H1 (cell line): Measurements from ENCODE around the gene APMAP. TPM values are rescaled to one million over a fixed set of nuclear protein-coding genes. Genes with fewer than 3 reads are reported as not detected.

ENCODE experiments used
- CTCF ChIA-PET: fragments of 300-600 bp; sonication (Branson Sonifier 250); formaldehyde crosslinking; loops from one replicate; lab custom pipeline; 2021; ENCODE audit not compliant: partially characterized antibody; lab: Charles Lee
- POLR2A ChIA-PET: fragments of 300-600 bp; sonication (Branson Sonifier 250); formaldehyde crosslinking; loops from one replicate; lab custom pipeline; 2021; ENCODE audit warnings: inconsistent platforms; ENCODE audit not compliant: partially characterized antibody; lab: Charles Lee
- DNase-seq, 2 experiments: peaks; one replicate each; pipeline versions ENCODE4 v3.0.0 to v3.0.0-alpha.2; 2010 to 2022; ENCODE audit warnings: low spot score in 2 of 2, low read depth in 1 of 2, mixed read lengths in 1 of 2
- FAIRE-seq: peaks from 2 replicates; lab custom pipeline; 2011; peaks lifted over from hg19 to GRCh38; lab: Jason Lieb, UNC
- H2AFZ ChIP-seq: 2 replicates; pipeline ENCODE4 v1.8.1; 2012; ENCODE audit warnings: low read length, inconsistent platforms
- H2AK5ac ChIP-seq: 2 replicates; pipeline ENCODE4 v1.6.1; 2013; ENCODE audit warnings: low read depth, low read length
- H2BK120ac ChIP-seq: replicated peaks from 2 replicates; pipeline ENCODE3; 2013; ENCODE audit warnings: low read depth, low read length, inconsistent platforms
- H2BK12ac ChIP-seq: 2 replicates; pipeline ENCODE4 v1.6.1; 2013; ENCODE audit warnings: low read depth, low read length
- H2BK15ac ChIP-seq: 2 replicates; pipeline ENCODE4 v1.6.1; 2013; ENCODE audit warnings: low read length
- H2BK20ac ChIP-seq: 2 replicates; pipeline ENCODE4 v1.6.1; 2013; ENCODE audit warnings: low read length
- H2BK5ac ChIP-seq: 2 replicates; pipeline ENCODE4 v1.6.1; 2013; ENCODE audit warnings: low read depth, low read length
- H3K14ac ChIP-seq: 2 replicates; pipeline ENCODE4 v1.6.1; 2013; ENCODE audit warnings: inconsistent platforms; ENCODE audit not compliant: insufficient read length
- H3K18ac ChIP-seq: 2 replicates; pipeline ENCODE4 v1.6.1; 2013; ENCODE audit warnings: low read length; ENCODE audit errors: extremely low read depth
- H3K23ac ChIP-seq: 2 replicates; pipeline ENCODE4 v1.6.1; 2013; ENCODE audit warnings: inconsistent platforms; ENCODE audit not compliant: insufficient read length
- H3K23me2 ChIP-seq: 2 replicates; pipeline ENCODE4 v1.6.1; 2013; ENCODE audit warnings: low read depth, low read length
- H3K27ac ChIP-seq: 2 replicates; pipeline ENCODE4 v1.6.1; 2011; ENCODE audit warnings: low read depth, low read length, inconsistent platforms
- H3K27me3 ChIP-seq, 4 experiments: replicated peaks in 1 of 4; 1 replicate in 1 of 4; 2 replicates in 3 of 4; pipeline versions ENCODE4 v1.6.1 to v1.8.1; 2011 to 2013; ENCODE audit warnings: low read length in 3 of 4, mild to moderate bottlenecking in 3 of 4, inconsistent platforms in 2 of 4, mixed read lengths in 2 of 4, moderate library complexity in 1 of 4; ENCODE audit not compliant: control insufficient read depth in 3 of 4, insufficient read depth in 3 of 4; ENCODE audit errors: extremely low read depth in 1 of 4
- H3K36me3 ChIP-seq, 4 experiments: 2 replicates each; pipeline versions ENCODE4 v1.6.1 to v1.8.1; 2011 to 2013; ENCODE audit warnings: mild to moderate bottlenecking in 4 of 4, low read length in 3 of 4, moderate library complexity in 2 of 4, control low read depth in 1 of 4, inconsistent platforms in 1 of 4; ENCODE audit not compliant: insufficient read depth in 4 of 4, control insufficient read depth in 2 of 4
- H3K4ac ChIP-seq: replicated peaks from 2 replicates; pipeline ENCODE3; 2013; ENCODE audit warnings: low read length, low read depth, mixed read lengths, inconsistent platforms; ENCODE audit not compliant: insufficient read length
- H3K4me1 ChIP-seq, 4 experiments: replicated peaks in 1 of 4; 1 replicate in 1 of 4; 2 replicates in 3 of 4; pipeline versions ENCODE4 v1.6.1 to v1.8.1; 2011 to 2013; ENCODE audit warnings: low read length in 3 of 4, inconsistent platforms in 2 of 4, mixed read lengths in 1 of 4; ENCODE audit not compliant: insufficient read depth in 4 of 4, control insufficient read depth in 3 of 4
- H3K4me2 ChIP-seq, 2 experiments: 2 replicates each; pipeline versions ENCODE4 v1.6.1 to v1.8.1; 2011 to 2013; ENCODE audit warnings: low read depth in 2 of 2, low read length in 2 of 2, control low read depth in 1 of 2, inconsistent platforms in 1 of 2, mild to moderate bottlenecking in 1 of 2; ENCODE audit not compliant: insufficient read depth in 1 of 2
- H3K4me3 ChIP-seq, 4 experiments: fragments of 200-600, 300-600 bp in 1 of 4; sonication (generic), shearing (Covaris generic), sonication (Bioruptor Twin) in 1 of 4; 2 replicates each; pipeline versions ENCODE4 v1.5.1 to v1.8.1; 2011 to 2016; ENCODE audit warnings: low read length in 4 of 4, low read depth in 3 of 4, control low read depth in 2 of 4, inconsistent platforms in 2 of 4, mild to moderate bottlenecking in 2 of 4, mixed read lengths in 1 of 4, moderate library complexity in 1 of 4; ENCODE audit not compliant: insufficient read depth in 2 of 4; ENCODE audit errors: extremely low read depth in 1 of 4
- H3K56ac ChIP-seq: replicated peaks from 2 replicates; pipeline ENCODE3; 2013; ENCODE audit warnings: low read depth, mild to moderate bottlenecking, mixed read lengths, low read length, inconsistent platforms; ENCODE audit not compliant: insufficient read length
- H3K79me1 ChIP-seq: 2 replicates; pipeline ENCODE4 v1.6.1; 2013; ENCODE audit warnings: low read depth, low read length, control low read depth
- H3K79me2 ChIP-seq, 2 experiments: 2 replicates each; pipeline versions ENCODE4 v1.6.1 to v1.8.1; 2012 to 2013; ENCODE audit warnings: low read length in 2 of 2, mild to moderate bottlenecking in 2 of 2, inconsistent platforms in 1 of 2; ENCODE audit not compliant: insufficient read depth in 2 of 2, control insufficient read depth in 1 of 2
- H3K9ac ChIP-seq, 4 experiments: replicated peaks in 1 of 4; 1 replicate in 1 of 4; 2 replicates in 3 of 4; pipeline versions ENCODE4 v1.6.1 to v1.8.1; 2011 to 2013; ENCODE audit warnings: low read depth in 3 of 4, low read length in 3 of 4, control low read depth in 2 of 4, mild to moderate bottlenecking in 2 of 4, moderate library complexity in 2 of 4, inconsistent platforms in 1 of 4; ENCODE audit errors: extremely low read depth in 1 of 4
- H3K9me3 ChIP-seq, 2 experiments: 2 replicates each; pipeline versions ENCODE4 v1.6.1 to v1.8.1; 2012 to 2013; ENCODE audit warnings: mild to moderate bottlenecking in 2 of 2, moderate library complexity in 2 of 2, control low read depth in 1 of 2, inconsistent platforms in 1 of 2, low read depth in 1 of 2, low read length in 1 of 2, mixed read lengths in 1 of 2; ENCODE audit not compliant: insufficient read depth in 2 of 2
- H4K20me1 ChIP-seq, 2 experiments: replicated peaks in 1 of 2; 2 replicates each; pipeline versions ENCODE3 to v1.8.1; 2011 to 2013; ENCODE audit warnings: inconsistent platforms in 2 of 2, low read length in 2 of 2, mild to moderate bottlenecking in 1 of 2; ENCODE audit not compliant: insufficient read depth in 2 of 2, control insufficient read depth in 1 of 2
- H4K5ac ChIP-seq: 2 replicates; pipeline ENCODE4 v1.6.1; 2013; ENCODE audit warnings: low read length, low read depth, mixed read lengths, inconsistent platforms; ENCODE audit not compliant: insufficient read length
- H4K8ac ChIP-seq: 2 replicates; pipeline ENCODE4 v1.8.0; 2013; ENCODE audit warnings: mild to moderate bottlenecking, moderate library complexity, low read length, inconsistent platforms; ENCODE audit not compliant: insufficient read depth; ENCODE audit errors: extremely low read depth
- H4K91ac ChIP-seq: replicated peaks from 2 replicates; pipeline ENCODE3; 2013; ENCODE audit warnings: low read length, mixed read lengths, inconsistent platforms; ENCODE audit not compliant: insufficient read length
- ASH2L ChIP-seq: fragments of 200-600, 300-600 bp; sonication (generic); IDR thresholded peaks from one replicate; pipeline ENCODE4 v1.7.1; 2017; ENCODE audit warnings: low read length
- ATF3 ChIP-seq: IDR thresholded peaks from 2 replicates; pipeline ENCODE4 v1.6.1; 2011; ENCODE audit warnings: low read depth, mild to moderate bottlenecking, low read length; ENCODE audit not compliant: insufficient read depth
- CEBPB ChIP-seq: IDR thresholded peaks from 2 replicates; pipeline ENCODE4 v1.6.1; 2012; ENCODE audit warnings: low read depth, low read length
- FOSL1 ChIP-seq: IDR thresholded peaks from 2 replicates; pipeline ENCODE4 v1.6.1; 2011; ENCODE audit warnings: mild to moderate bottlenecking, low read depth, low read length, moderate library complexity; ENCODE audit not compliant: insufficient read depth
- GTF2F1 ChIP-seq: IDR thresholded peaks from 2 replicates; pipeline ENCODE4 v1.6.1; 2012; ENCODE audit warnings: low read depth, low read length, improper control_type of control experiment, borderline replicate concordance
- KDM1A ChIP-seq: fragments of 200-600, 300-600 bp; sonication (generic); IDR thresholded peaks from 2 replicates; pipeline ENCODE4 v1.7.1; 2016; ENCODE audit warnings: mild to moderate bottlenecking, low read length, borderline replicate concordance
- MAFK ChIP-seq: IDR thresholded peaks from 2 replicates; pipeline ENCODE4 v1.6.1; 2012; ENCODE audit warnings: low read depth, mild to moderate bottlenecking, improper control_type of control experiment, low read length
- PHF8 ChIP-seq: fragments of 200-600 bp; sonication (generic); conservative IDR thresholded peaks from 2 replicates; pipeline ENCODE4 v1.7.1; 2012; ENCODE audit warnings: low read depth, mild to moderate bottlenecking, inconsistent platforms, low read length, moderate library complexity
- RBBP5 ChIP-seq: IDR thresholded peaks from 2 replicates; pipeline ENCODE4 v1.7.1; 2012; ENCODE audit warnings: low read depth, mild to moderate bottlenecking, inconsistent platforms, low read length, moderate library complexity, borderline replicate concordance
- SIN3A ChIP-seq, 2 experiments: IDR thresholded peaks in 1 of 2; conservative IDR thresholded peaks in 1 of 2; 2 replicates each; pipeline ENCODE4 v1.6.1; 2011 to 2012; ENCODE audit warnings: low read length in 2 of 2, improper control_type of control experiment in 1 of 2, low read depth in 1 of 2, mild to moderate bottlenecking in 1 of 2
- SP2 ChIP-seq: IDR thresholded peaks from 2 replicates; pipeline ENCODE4 v1.6.1; 2012; ENCODE audit warnings: mild to moderate bottlenecking, low read length, inconsistent platforms
- ZNF274 ChIP-seq: IDR thresholded peaks from 2 replicates; pipeline ENCODE4 v1.7.0; 2012; ENCODE audit warnings: low read length, borderline replicate concordance; ENCODE audit errors: extremely low read depth
- WGBS, 2 experiments: shearing (Covaris generic) in 1 of 2; methylation state at CpG; one replicate each; pipeline versions ENCODE4 v1.1.6 to v1.1.7; 2013 to 2015; ENCODE audit warnings: low lambda C conversion rate in 2 of 2, mixed read lengths in 2 of 2, inconsistent platforms in 1 of 2, low coverage in 1 of 2, missing lambda C conversion rate in 1 of 2; ENCODE audit not compliant: insufficient replicate concordance in 2 of 2, insufficient coverage in 1 of 2, insufficient read length in 1 of 2; ENCODE audit errors: extremely low coverage in 1 of 2, missing lambda C conversion rate in 1 of 2; 5-methylcytosine and 5-hydroxymethylcytosine counted together
- polyA plus RNA-seq, 7 experiments: library from polyadenylated mRNA; depleted of rRNA in 3 of 7; stranded (reverse) in 5 of 7; unstranded in 2 of 7; fragments of >200 nt in 5 of 7; fragments of 200-250 nt in 2 of 7; gene quantifications; 1 replicate in 5 of 7; 2 replicates in 1 of 7; 4 replicates in 1 of 7; pipeline versions ENCODE4 v1.2.1 to v1.2.3, GENCODE V29; 2011 to 2013; ENCODE audit warnings: missing spikeins in 2 of 7, mixed read lengths in 2 of 7
- total RNA-seq: library from RNA; stranded (reverse); fragmentation: NEBNext Ultra II Directional; extraction: Animal tissue kit (Norgen Biotek cat#: 25700); gene quantifications from 2 replicates; pipeline ENCODE4 v1.2.1, GENCODE V29; 2021

Gene APMAP
- total and polyA plus RNA-seq, 2 of the 8 experiments (the other 6 are each of a cell fraction or from before 2014, with no cell fraction given), result 31.3 to 66.0 TPM

GRCh38 chr20:25011261-25011660 is 18.7 kb upstream of the APMAP start:
- no peak overlapping the region for H3K23ac ChIP-seq
- H3K14ac ChIP-seq, result no peak overlapping the region
- POLR2A ChIA-PET, result no interaction called here
- H4K91ac ChIP-seq, result no peak overlapping the region
- no peak overlapping the region for H3K4ac ChIP-seq
- H2BK20ac ChIP-seq, result no peak overlapping the region
- H4K8ac ChIP-seq, result no peak overlapping the region
- H3K4me1 ChIP-seq, result no peaks in the 10 kb centered on the region; a peak in 1 of 7 replicates
- H3K9me3 ChIP-seq, result no peaks in the 10 kb centered on the region
- DNase-seq (no peak), FAIRE-seq (no peak)
- H2AK5ac ChIP-seq, result no peak overlapping the region
- H3K79me1 ChIP-seq, result no peaks in the 10 kb centered on the region
- no peaks in the 10 kb centered on the region for H3K27me3 ChIP-seq
- no peak overlapping the region for H2BK15ac ChIP-seq
- H3K9ac ChIP-seq, result no peak overlapping the region
- H2BK120ac ChIP-seq, result no peak overlapping the region
- H3K36me3 ChIP-seq, result no peaks in the 10 kb centered on the region
- no peak overlapping the region for H3K56ac ChIP-seq
- no peak overlapping the region for H3K27ac ChIP-seq
- no peak overlapping the region for H3K4me2 ChIP-seq
- H2AFZ ChIP-seq, result no peak overlapping the region
- no peak overlapping the region for H2BK12ac ChIP-seq
- CTCF ChIA-PET, result interaction anchor here (1.4 to 4.3 kb wide), 3 partner anchors 12 to 54 kb away, joined by 5 to 15 read pairs (median 6); no protein-coding TSS in a partner anchor
- no peaks in the 10 kb centered on the region for H3K23me2 ChIP-seq
- no peak overlapping the region for H3K18ac ChIP-seq
- WGBS, 2 experiments, result 87% methylated on average over 6 of the region's 6 CpGs; no CpG with 5 or more reads in 1 of the 2 experiments
- no peak overlapping the region for H4K5ac ChIP-seq
- no peaks in the 10 kb centered on the region for H3K79me2 ChIP-seq
- no peak overlapping the region for H2BK5ac ChIP-seq
- no peak overlapping the region for H3K4me3 ChIP-seq
- H4K20me1 ChIP-seq, result no peaks in the 10 kb centered on the region
- TF ChIP-seq MAFK (no peak), SP2 (no peak), SIN3A (conservative IDR thresholded peaks at IDR 0.05 in 1 of 2, IDR thresholded peaks at IDR 0.05 in 1 of 2; ENCODE audit: low read depth in 1 of 2, low read length in 2 of 2) (no peak), ASH2L (no peak), ATF3 (no peak), ZNF274 (no peak), CEBPB (no peak), RBBP5 (no peak), GTF2F1 (no peak), PHF8 (no peak), FOSL1 (no peak), KDM1A (no peak)
